HG03045 (cell line): ENCODE results near the gene SIX2.
"Not testable (repeated sequence)": the region's sequence is repeated elsewhere in the genome, so short reads cannot be mapped to it uniquely, and the experiment has no call there.

Experiments used
- ATAC-seq: cut with Tn5 transposase; IDR thresholded peaks from one replicate; pipeline ENCODE4 v1.9.1; 2021; ENCODE audit warnings: mild to moderate bottlenecking, moderate library complexity; ENCODE audit not compliant: unreplicated experiment

The SIX2 gene

GRCh38 chr2:45009303-45009927 is at the start of gene SIX2:
Gene SIX2 (minus strand): TSS chr2:45009452. CDS start chr2:45009110, 342 bp downstream.
- no peak for ATAC-seq

GRCh38 chr2:45055162-45055605 is 45.9 kb upstream of the SIX2 start:
- ATAC-seq, result no peak

- ATAC-seq, result no peak
These were observed 44.7 kb upstream of the SIX2 start for GRCh38 chr2:45053966-45054365.

- ATAC-seq, result no peak
These were observed 43.2 kb upstream of the SIX2 start for GRCh38 chr2:45052388-45052928.

GRCh38 chr2:45049569-45050336 is 40.5 kb upstream of the SIX2 start:
- ATAC-seq, result no peak

- ATAC-seq, result no peak
These were observed 38.0 kb upstream of the SIX2 start for GRCh38 chr2:45047301-45047700.

GRCh38 chr2:45046786-45047185 is 37.5 kb upstream of the SIX2 start:
- ATAC-seq, result no peak

- no peak for ATAC-seq
These were observed 36.5 kb upstream of the SIX2 start for GRCh38 chr2:45045706-45046105.

GRCh38 chr2:45044916-45045315 is 35.7 kb upstream of the SIX2 start:
- ATAC-seq, result no peak

- no peak for ATAC-seq
These were observed 33.9 kb upstream of the SIX2 start for GRCh38 chr2:45043174-45043573.

- ATAC-seq, result no peak
These were observed 33.1 kb upstream of the SIX2 start for GRCh38 chr2:45042401-45042800.

- no peak for ATAC-seq
These were observed 31.5 kb upstream of the SIX2 start for GRCh38 chr2:45040786-45041185.

GRCh38 chr2:45039804-45040203 is 30.6 kb upstream of the SIX2 start:
- ATAC-seq, result not testable (repeated sequence)

- ATAC-seq, result not testable (repeated sequence)
These were observed 29.6 kb upstream of the SIX2 start for GRCh38 chr2:45038861-45039260.

GRCh38 chr2:45033302-45033701 is 24.1 kb upstream of the SIX2 start:
- ATAC-seq, result no peak

GRCh38 chr2:45031028-45031427 is 21.8 kb upstream of the SIX2 start:
- no peak for ATAC-seq

GRCh38 chr2:45030553-45030952 is 21.3 kb upstream of the SIX2 start:
- no peak for ATAC-seq

- ATAC-seq, result no peak
These were observed 20.0 kb upstream of the SIX2 start for GRCh38 chr2:45029215-45029614.

GRCh38 chr2:45028276-45028675 is 19.0 kb upstream of the SIX2 start:
- no peak for ATAC-seq

GRCh38 chr2:45026924-45027450 is 17.7 kb upstream of the SIX2 start:
- ATAC-seq, result no peak

- ATAC-seq, result no peak
These were observed 15.5 kb upstream of the SIX2 start for GRCh38 chr2:45024600-45025291.
